Ovary (tissue), 9 donors: ENCODE data around the gene PACSIN2. TPM values are rescaled to one million over a fixed set of nuclear protein-coding genes. Genes with fewer than 3 reads are reported as not detected.

Experiments
- DNase-seq, 5 donors: peaks; one replicate each; pipeline ENCODE4 v3.0.0-alpha.2; 2019 to 2020
- H3K27ac ChIP-seq, 2 donors: fragments of 200-600 bp; one replicate each; pipeline versions ENCODE4 v1.5.1 to v1.8.0; 2019 to 2022
- H3K27me3 ChIP-seq: fragments of 200-600 bp; one replicate; pipeline ENCODE4 v1.8.0; 2022
- H3K36me3 ChIP-seq: fragments of 200-600 bp; sonication (generic); one replicate; pipeline ENCODE4 v1.5.1; 2019
- H3K4me1 ChIP-seq: one replicate; pipeline ENCODE4 v1.8.1; 2013; ENCODE audit warnings: mild to moderate bottlenecking, moderate library complexity; ENCODE audit not compliant: insufficient read depth
- H3K4me3 ChIP-seq: fragments of 200-600 bp; sonication (generic); one replicate; pipeline ENCODE4 v1.5.1; 2017
- H3K9me3 ChIP-seq, 2 donors: fragments of 200-600 bp in 1 of 2; sonication (generic) in 1 of 2; one replicate each; pipeline versions ENCODE4 v1.5.1 to v1.8.1; 2013 to 2019; ENCODE audit warnings: mild to moderate bottlenecking in 1 of 2, moderate library complexity in 1 of 2
- CTCF ChIP-seq, 3 donors: fragments of 450-650 bp in 2 of 3; fragments of 200-600 bp in 1 of 3; IDR thresholded peaks; one replicate each; pipeline versions ENCODE4 v1.5.1 to v1.8.0; 2016 to 2022; ENCODE audit warnings: antibody characterized with exemption in 3 of 3, mild to moderate bottlenecking in 1 of 3
- EP300 ChIP-seq: sonication (generic); formaldehyde crosslinking; IDR thresholded peaks from one replicate; pipeline ENCODE4 v1.6.1; 2017; ENCODE audit warnings: antibody characterized with exemption
- POLR2A ChIP-seq: fragments of 450-650 bp; IDR thresholded peaks from one replicate; pipeline ENCODE4 v1.6.1; 2017; ENCODE audit warnings: antibody characterized with exemption, mild to moderate bottlenecking, moderate library complexity
- WGBS, 3 donors: extraction: QIAGEN DNeasy Blood & Tissue Kit in 1 of 3; methylation state at CpG; one replicate each; pipeline versions ENCODE4 v1.1.5 to v1.1.7; 2013 to 2017; 5-methylcytosine and 5-hydroxymethylcytosine counted together
- intact Hi-C, 4 donors: fragments of 100-400 bp; cut with DNase I; formaldehyde crosslinking; loops; one replicate each; pipeline versions ENCODE4 v1.11.0 to v1.15.1; 2022 to 2023
- polyA plus RNA-seq, 2 donors: library from polyadenylated mRNA; stranded (reverse); fragments of 200-250 nt in 1 of 2; fragments of 350-450 nt in 1 of 2; fragmentation: Illumina TruSeq in 1 of 2; extraction: RNeasy Lipid Tissue Mini Kit (QIAGEN cat#74804) in 1 of 2; gene quantifications; one replicate each; pipeline ENCODE4 v1.2.3, GENCODE V29; 2013 to 2014
- total RNA-seq, 7 donors: library from RNA; depleted of rRNA in 2 of 7; stranded (reverse); fragments of >200 nt in 2 of 7; fragmentation: NEBNext Ultra II Directional in 3 of 7; extraction: Animal tissue kit (Norgen Biotek cat#: 25700) in 3 of 7; gene quantifications; one replicate each; pipeline versions ENCODE4 v1.1.0 to v1.2.4, GENCODE V29; 2016 to 2023
- donor health status: DM: no; HTN: no; CAD: no; lungs with moderate emphysema.
- donor health status: DM: no; HTN: no; CAD: no.
- donor health status: Bipolar disorder and iron deficiency.
- donor health status: DM: yes; HTN: yes; CAD: no.
- donor health status: DM: no; HTN: no; CAD: no.
- donor health status: DM: yes; HTN: yes; CAD: no.

Gene PACSIN2
- total and polyA plus RNA-seq, 9 donors = 25.5 to 60.0 (median 48.0) TPM

DNA sequence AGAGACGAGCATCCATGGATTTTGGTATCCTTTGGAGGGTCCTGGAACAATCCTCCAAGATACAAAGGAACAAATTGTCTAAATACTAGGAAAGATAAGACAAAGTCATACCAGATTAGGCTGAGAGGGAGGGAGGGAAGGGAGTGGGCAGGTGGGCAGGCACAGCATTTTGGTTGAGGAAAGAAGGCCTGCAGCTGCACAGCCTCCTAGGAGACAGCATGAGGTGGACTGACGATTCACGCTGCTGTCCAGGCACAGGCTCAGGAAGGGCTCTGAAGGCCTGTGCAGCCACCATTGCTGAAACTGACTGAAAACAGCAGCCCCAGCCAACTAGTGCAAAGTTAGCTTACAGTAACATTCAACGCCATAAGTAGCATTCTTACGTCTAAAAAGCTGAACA is 64.7 kb downstream of the PACSIN2 start:
- intact Hi-C loops = no loop called here
- TF ChIP-seq CTCF (IDR thresholded peaks at IDR 0.05) = no peak
- TF ChIP-seq EP300 = no peak
- no peak for TF ChIP-seq POLR2A
- Histone ChIP-seq H3K27me3 (no peaks in the 10 kb centered on the region), H3K9me3 (no peaks in the 10 kb centered on the region), H3K4me3 (no peak overlapping the region), H3K27ac (no peak overlapping the region), H3K36me3 (no peaks in the 10 kb centered on the region), H3K4me1 (peaks cover 18% of the 10 kb centered on the region)
- DNase-seq = no peak
- WGBS, 3 donors = 68 to 79% (median 76%) methylated on average over 5 of the region's 5 CpGs

DNA sequence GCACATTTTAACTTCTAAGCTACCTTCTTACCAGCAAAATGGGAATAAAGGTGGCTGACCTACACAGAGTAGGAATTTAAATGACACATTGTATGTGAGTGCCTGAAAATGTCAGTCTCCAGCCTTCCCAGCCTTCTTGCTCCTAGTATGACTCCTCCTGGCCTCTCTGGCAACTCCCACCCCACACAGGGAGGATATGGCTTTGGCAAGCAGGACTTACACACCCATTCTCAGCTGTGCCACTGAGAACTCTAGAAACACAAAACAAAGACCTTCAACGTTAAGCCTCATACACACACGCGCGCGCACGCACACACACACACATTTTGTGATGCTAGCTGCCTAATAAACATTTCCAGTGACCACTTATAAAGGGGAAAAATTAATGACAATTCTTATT is 65.8 kb downstream of the PACSIN2 start:
- Histone ChIP-seq H3K27ac (no peak overlapping the region), H3K4me1 (peaks cover 18% of the 10 kb centered on the region), H3K9me3 (no peaks in the 10 kb centered on the region), H3K4me3 (no peak overlapping the region), H3K27me3 (no peaks in the 10 kb centered on the region), H3K36me3 (no peaks in the 10 kb centered on the region)
- intact Hi-C loops = no loop called here
- TF ChIP-seq EP300 (no peak), POLR2A (no peak), CTCF (IDR thresholded peaks at IDR 0.05) (no peak)
- no peak for DNase-seq
- 62 to 69% (median 68%) methylated on average over 6 of the region's 6 CpGs for WGBS, 3 donors

GRCh38 chr22:42948294-42948693 is 66.7 kb downstream of the PACSIN2 start:
- 88 to 94% (median 93%) methylated on average over 2 of the region's 2 CpGs for WGBS, 3 donors
- Histone ChIP-seq H3K27ac (no peak overlapping the region), H3K9me3 (no peaks in the 10 kb centered on the region), H3K36me3 (no peaks in the 10 kb centered on the region), H3K4me3 (no peak overlapping the region), H3K4me1 (peaks cover 22% of the 10 kb centered on the region), H3K27me3 (no peaks in the 10 kb centered on the region)
- intact Hi-C loops = no loop called here
- no peak for DNase-seq
- TF ChIP-seq POLR2A (no peak), EP300 (no peak), CTCF (IDR thresholded peaks at IDR 0.05) (no peak)

- WGBS, 3 donors = 64 to 81% (median 74%) methylated on average over 13 of the region's 13 CpGs
- no peak for TF ChIP-seq POLR2A
- TF ChIP-seq CTCF (IDR thresholded peaks at IDR 0.05) = no peak
- no peak for TF ChIP-seq EP300
- peak in 1 of 5 donors; percentile 41 for DNase-seq
- Histone ChIP-seq H3K4me3 (no peak overlapping the region), H3K36me3 (no peaks in the 10 kb centered on the region), H3K27ac (no peak overlapping the region), H3K27me3 (no peaks in the 10 kb centered on the region), H3K4me1 (peaks cover 22% of the 10 kb centered on the region), H3K9me3 (no peaks in the 10 kb centered on the region)
- intact Hi-C loops = no loop called here
Measured at GRCh38 chr22:42947211-42947990, 67.5 kb downstream of the PACSIN2 start.
